Type B pancreatic cell (in vitro differentiated cells): ENCODE data around the gene ITFG1. TPM values are rescaled to one million over a fixed set of nuclear protein-coding genes. Genes with fewer than 3 reads are reported as not detected.

Experiments used
- DNase-seq: peaks from one replicate; pipeline ENCODE4 v3.0.0; 2021; ENCODE audit warnings: mixed read lengths; ENCODE audit not compliant: unreplicated experiment; ENCODE audit errors: extremely low spot score
- H3K27ac Mint-ChIP-seq: 2 replicates; pipeline ENCODE4 v1.8.0; 2021; ENCODE audit warnings: mild to moderate bottlenecking, mixed read lengths
- H3K27me3 Mint-ChIP-seq: 2 replicates; pipeline ENCODE4 v1.8.0; 2021; ENCODE audit warnings: mixed read lengths
- H3K36me3 Mint-ChIP-seq: 2 replicates; pipeline ENCODE4 v1.8.0; 2021; ENCODE audit warnings: mixed read lengths
- H3K4me1 Mint-ChIP-seq: one replicate; pipeline ENCODE4 v1.8.0; 2021; ENCODE audit warnings: mixed read lengths; ENCODE audit not compliant: unreplicated experiment
- H3K4me3 Mint-ChIP-seq: 2 replicates; pipeline ENCODE4 v1.8.0; 2021; ENCODE audit warnings: mild to moderate bottlenecking, mixed read lengths
- H3K9me3 Mint-ChIP-seq: 2 replicates; pipeline ENCODE4 v1.8.0; 2021; ENCODE audit warnings: mixed read lengths
- total RNA-seq: library from RNA; stranded (reverse); gene quantifications from 2 replicates; pipeline ENCODE4 v1.2.1, GENCODE V29; 2021; ENCODE audit warnings: low replicate concordance
- TF ChIP-seq, protein P1 (sequence below): fragments of 200-600 bp; sonication (generic); conservative IDR thresholded peaks from 2 replicates; pipeline ENCODE4 v1.5.0; 2021; ENCODE audit warnings: antibody characterized with exemption, mild to moderate bottlenecking

ITFG1 gene
- total RNA-seq, 1 donor from 2014 or later: 47.1 TPM

DNA sequence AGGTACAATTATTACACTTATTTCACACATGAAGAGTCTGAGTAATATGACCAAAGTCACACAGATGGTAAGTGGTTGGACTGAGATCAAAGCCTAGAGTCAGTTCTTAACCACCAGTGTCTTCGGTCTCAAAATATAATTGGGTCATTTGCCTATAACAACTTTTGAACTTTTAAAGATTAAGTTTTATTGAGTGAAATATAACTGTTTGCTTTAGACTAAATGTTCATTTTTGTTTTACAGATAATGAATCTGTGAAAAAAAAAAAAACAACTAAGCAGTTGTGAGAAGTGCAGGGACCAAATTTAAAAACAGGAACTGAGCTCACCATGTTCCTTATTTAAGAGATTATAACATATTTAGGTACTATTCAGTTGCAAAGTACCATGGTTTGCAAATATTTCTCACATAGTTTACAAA, 150.1 kb downstream of the ITFG1 start:
- Mint-ChIP-seq H3K9me3 (peaks cover 3% of the 10 kb centered on the region), H3K36me3 (no peaks in the 10 kb centered on the region), H3K27me3 (no peaks in the 10 kb centered on the region), H3K4me3 (no peak overlapping the region), H3K4me1 (no peaks in the 10 kb centered on the region), H3K27ac (no peak overlapping the region)
- DNase-seq: no peak
- TF ChIP-seq, protein P1, sequence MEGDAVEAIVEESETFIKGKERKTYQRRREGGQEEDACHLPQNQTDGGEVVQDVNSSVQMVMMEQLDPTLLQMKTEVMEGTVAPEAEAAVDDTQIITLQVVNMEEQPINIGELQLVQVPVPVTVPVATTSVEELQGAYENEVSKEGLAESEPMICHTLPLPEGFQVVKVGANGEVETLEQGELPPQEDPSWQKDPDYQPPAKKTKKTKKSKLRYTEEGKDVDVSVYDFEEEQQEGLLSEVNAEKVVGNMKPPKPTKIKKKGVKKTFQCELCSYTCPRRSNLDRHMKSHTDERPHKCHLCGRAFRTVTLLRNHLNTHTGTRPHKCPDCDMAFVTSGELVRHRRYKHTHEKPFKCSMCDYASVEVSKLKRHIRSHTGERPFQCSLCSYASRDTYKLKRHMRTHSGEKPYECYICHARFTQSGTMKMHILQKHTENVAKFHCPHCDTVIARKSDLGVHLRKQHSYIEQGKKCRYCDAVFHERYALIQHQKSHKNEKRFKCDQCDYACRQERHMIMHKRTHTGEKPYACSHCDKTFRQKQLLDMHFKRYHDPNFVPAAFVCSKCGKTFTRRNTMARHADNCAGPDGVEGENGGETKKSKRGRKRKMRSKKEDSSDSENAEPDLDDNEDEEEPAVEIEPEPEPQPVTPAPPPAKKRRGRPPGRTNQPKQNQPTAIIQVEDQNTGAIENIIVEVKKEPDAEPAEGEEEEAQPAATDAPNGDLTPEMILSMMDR: no peak

DNA sequence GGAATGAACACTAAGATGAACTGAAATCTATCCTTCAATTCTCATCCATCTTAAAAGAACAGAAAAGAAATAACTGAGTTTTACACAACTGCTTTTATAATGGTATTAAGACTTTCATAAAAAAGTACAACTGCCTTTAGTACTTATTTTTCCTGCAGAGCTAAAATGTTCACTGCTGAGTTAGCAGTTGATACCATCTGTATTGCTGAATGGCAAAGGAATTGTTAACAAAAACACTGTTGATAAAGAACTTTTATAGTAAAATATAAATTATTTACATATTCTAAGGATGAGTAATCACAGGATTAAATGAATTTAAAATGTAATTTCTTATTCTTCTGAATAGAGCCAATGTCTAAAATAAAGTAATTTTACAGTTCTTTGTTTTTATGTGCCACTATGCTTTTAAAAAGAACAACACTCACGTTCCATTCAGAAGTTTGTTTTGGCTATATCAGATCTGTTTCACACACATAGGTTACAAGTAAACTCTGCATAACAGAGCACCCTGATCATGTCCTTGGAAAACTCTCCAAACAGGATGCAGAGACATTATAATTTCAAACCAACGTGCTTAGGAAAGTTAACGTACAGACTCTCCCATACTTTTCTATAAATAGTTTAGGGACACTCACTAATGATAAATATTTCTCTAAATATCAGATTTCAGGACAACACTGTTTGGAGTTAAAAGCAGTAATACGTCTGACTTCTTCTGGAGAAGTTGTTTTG, 151.1 kb downstream of the ITFG1 start:
- Mint-ChIP-seq H3K27ac (no peak overlapping the region), H3K36me3 (no peaks in the 10 kb centered on the region), H3K4me3 (no peak overlapping the region), H3K27me3 (no peaks in the 10 kb centered on the region), H3K4me1 (no peaks in the 10 kb centered on the region), H3K9me3 (peaks cover 3% of the 10 kb centered on the region)
- no peak for DNase-seq
- TF ChIP-seq, protein P1: no peak

DNA sequence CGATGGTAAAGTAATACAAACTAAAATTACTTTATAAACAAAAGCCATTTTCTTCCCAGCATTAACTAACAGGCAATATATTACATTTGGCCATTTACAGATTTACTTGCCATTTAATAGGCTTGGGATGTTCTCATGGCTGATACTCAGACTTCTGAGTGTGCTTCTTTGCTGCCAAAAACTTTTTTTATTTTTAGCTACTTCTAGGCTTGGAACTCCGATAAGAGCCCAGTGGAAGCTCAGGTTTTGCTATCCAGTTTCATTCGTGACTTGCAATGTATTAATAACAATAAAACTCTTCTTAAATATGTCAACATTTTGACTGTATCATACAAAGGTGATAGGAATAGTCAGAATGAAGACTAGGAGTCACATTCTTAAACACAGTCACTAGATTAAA, 152.3 kb downstream of the ITFG1 start:
- H3K9me3 Mint-ChIP-seq: peaks cover 3% of the 10 kb centered on the region
- no peaks in the 10 kb centered on the region for H3K4me1 Mint-ChIP-seq
- TF ChIP-seq, protein P1: no peak
- H3K4me3 Mint-ChIP-seq: no peak overlapping the region
- no peak for DNase-seq
- H3K27ac Mint-ChIP-seq: no peak overlapping the region
- H3K36me3 Mint-ChIP-seq: no peaks in the 10 kb centered on the region
- H3K27me3 Mint-ChIP-seq: no peaks in the 10 kb centered on the region

DNA sequence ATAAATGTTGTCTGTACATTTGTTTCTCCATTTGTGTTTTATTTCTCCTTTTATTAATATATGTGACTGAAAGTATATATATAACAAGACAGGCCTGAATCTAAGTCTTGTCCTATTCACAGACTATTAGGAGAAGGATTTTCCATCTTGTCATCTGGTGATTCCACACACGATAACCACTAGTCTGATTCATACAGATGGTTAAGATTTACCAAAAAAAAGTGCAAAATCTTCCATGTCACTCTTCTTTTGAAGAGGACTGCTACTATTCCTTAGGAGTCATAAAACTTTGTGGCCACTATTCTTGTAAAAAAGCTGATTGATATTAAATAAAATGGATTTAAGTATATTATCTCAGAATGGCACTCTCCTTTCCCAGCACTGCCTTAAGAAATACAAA, 156.3 kb downstream of the ITFG1 start:
- no peak overlapping the region for H3K27ac Mint-ChIP-seq

DNA sequence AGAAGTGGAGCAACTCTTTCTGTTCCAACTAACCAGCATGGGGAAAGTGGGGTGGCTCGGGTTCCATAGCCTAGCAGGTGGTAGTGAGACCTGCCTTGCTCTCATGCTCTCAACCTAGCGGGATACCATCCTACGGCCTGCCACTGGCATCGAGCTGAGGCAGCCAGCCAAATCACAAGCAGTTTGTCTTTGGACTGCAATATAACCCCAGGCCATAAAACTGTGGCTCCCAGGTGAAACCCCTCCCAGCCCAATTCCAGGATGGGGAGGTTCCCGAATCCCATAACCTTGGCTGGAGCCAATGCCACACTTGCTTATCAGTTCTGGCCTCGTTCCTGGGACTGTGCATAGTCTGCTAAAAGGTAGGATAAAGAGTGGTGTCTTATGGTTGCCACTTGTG, 161.3 kb downstream of the ITFG1 start:
- TF ChIP-seq, protein P1: no peak
- Mint-ChIP-seq H3K27me3 (no peaks in the 10 kb centered on the region), H3K4me3 (no peak overlapping the region), H3K4me1 (no peaks in the 10 kb centered on the region), H3K9me3 (no peaks in the 10 kb centered on the region), H3K27ac (no peak overlapping the region), H3K36me3 (peaks cover 18% of the 10 kb centered on the region)
- DNase-seq: no peak

More for the DNA sequence above, 156.3 kb downstream of the ITFG1 start:
- Mint-ChIP-seq H3K9me3 (peaks cover 3% of the 10 kb centered on the region), H3K4me1 (no peaks in the 10 kb centered on the region), H3K4me3 (no peak overlapping the region), H3K36me3 (no peaks in the 10 kb centered on the region), H3K27me3 (no peaks in the 10 kb centered on the region)
- TF ChIP-seq, protein P1: no peak
- no peak for DNase-seq
